Measurements from ENCODE around the gene CFDP1.

Gene CFDP1

DNA sequence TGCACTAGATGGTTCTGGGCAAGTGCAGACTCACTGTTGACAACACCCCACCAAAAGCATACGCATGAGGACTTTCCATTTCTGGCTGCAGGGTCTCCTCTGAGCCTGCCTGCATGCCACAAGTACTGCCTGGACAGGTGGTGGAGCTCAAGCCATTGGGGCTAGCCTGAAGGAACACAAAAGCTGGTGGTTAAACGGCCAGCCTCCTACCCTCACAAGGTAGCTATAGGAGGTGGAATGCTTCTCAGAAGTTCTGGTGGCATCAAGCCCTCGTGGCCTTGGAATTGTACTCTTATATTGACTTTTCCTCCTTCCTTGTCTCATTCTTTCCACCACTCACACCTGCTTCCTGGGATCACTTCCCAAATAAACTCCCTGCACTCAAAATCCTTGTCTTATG lies 125.3 kb downstream of the CFDP1 start:
- H3K4me1 ChIP-seq, result peaks cover 0 to 51% (median 28%) of the 10 kb centered on the region in 4 donors
- intact Hi-C loops (cut with DNase I; ENCODE audit: low total_unique reads), result no loop called here

DNA sequence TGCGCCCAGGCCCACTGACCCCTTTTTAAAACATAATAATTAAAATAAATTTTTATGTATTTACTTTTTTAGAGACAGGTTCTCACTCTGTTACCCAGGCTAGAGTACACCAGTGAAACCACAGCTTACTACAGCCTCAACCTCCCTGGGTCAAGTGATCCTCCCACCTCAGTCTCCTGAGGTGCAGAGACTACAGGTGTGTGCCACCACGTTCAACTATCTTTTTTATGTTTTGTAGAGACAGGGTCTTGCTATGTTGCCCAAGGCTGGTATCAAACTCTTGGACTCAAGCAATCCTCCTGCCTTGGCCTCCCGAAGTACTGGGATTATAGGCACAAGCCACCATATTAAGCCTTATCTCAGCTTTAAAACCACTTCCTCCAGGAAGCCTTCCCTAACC lies 125.8 kb downstream of the CFDP1 start:
- H3K9me3 ChIP-seq, result no peaks in the 10 kb centered on the region
- peaks cover 0 to 10% (median 6%) of the 10 kb centered on the region in 3 donors for H3K36me3 ChIP-seq
- no peak overlapping the region for H3K27ac ChIP-seq
- no peaks in the 10 kb centered on the region for H3K27me3 ChIP-seq
- intact Hi-C loops (cut with DNase I; ENCODE audit: low total_unique reads), result no loop called here
- TF ChIP-seq, protein P1, sequence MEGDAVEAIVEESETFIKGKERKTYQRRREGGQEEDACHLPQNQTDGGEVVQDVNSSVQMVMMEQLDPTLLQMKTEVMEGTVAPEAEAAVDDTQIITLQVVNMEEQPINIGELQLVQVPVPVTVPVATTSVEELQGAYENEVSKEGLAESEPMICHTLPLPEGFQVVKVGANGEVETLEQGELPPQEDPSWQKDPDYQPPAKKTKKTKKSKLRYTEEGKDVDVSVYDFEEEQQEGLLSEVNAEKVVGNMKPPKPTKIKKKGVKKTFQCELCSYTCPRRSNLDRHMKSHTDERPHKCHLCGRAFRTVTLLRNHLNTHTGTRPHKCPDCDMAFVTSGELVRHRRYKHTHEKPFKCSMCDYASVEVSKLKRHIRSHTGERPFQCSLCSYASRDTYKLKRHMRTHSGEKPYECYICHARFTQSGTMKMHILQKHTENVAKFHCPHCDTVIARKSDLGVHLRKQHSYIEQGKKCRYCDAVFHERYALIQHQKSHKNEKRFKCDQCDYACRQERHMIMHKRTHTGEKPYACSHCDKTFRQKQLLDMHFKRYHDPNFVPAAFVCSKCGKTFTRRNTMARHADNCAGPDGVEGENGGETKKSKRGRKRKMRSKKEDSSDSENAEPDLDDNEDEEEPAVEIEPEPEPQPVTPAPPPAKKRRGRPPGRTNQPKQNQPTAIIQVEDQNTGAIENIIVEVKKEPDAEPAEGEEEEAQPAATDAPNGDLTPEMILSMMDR (IDR thresholded peaks at IDR 0.05), result no peak
- no peak overlapping the region for H3K4me3 ChIP-seq
- no peak for DNase-seq
- peaks cover 0 to 51% (median 28%) of the 10 kb centered on the region in 4 donors for H3K4me1 ChIP-seq

More for the DNA sequence above, 125.3 kb downstream of the CFDP1 start:
- TF ChIP-seq, protein P1 (IDR thresholded peaks at IDR 0.05), result no peak
- H3K27ac ChIP-seq, result no peak overlapping the region
- H3K4me3 ChIP-seq, result no peak overlapping the region
- no peaks in the 10 kb centered on the region for H3K9me3 ChIP-seq
- H3K36me3 ChIP-seq, result peaks cover 0 to 5% (median under 1%) of the 10 kb centered on the region in 3 donors
- H3K27me3 ChIP-seq, result no peaks in the 10 kb centered on the region
- DNase-seq, result no peak

DNA sequence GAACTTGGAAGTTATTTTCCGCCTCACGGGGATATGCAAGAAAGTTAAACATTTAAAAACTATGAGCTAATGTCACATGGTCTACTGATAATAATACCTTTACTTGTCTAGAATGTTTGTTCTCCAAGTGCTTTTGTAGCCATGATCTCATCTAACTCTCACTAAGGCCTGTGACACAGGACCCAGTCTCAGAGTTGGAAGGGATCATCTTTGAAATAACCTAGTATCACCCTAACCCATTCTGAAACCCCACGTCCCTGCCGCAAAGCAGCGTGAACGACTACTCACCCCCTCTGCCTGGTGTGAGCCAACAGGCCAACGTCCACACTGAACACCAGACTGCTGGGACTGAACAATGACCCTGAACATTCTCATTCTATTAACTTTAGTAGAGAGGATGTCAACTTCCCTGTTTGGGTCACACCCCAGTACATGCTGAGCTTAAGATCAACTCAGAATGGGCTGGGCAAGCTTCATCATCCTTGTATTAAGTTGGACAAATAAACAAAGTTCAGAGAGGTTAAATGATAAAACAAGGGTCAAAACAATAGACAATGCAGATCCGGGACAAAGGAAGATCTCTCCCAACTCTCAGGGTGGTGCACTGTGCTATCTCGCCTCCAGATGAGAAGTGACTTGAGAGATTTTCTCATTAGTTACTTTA lies 127.1 kb downstream of the CFDP1 start:
- TF ChIP-seq, protein P1 (IDR thresholded peaks at IDR 0.05), result no peak
- Histone ChIP-seq H3K36me3 (peaks cover 1 to 20% (median 10%) of the 10 kb centered on the region in 3 donors), H3K9me3 (no peaks in the 10 kb centered on the region), H3K27me3 (no peaks in the 10 kb centered on the region), H3K4me1 (peaks cover 0 to 41% (median 24%) of the 10 kb centered on the region in 4 donors), H3K4me3 (no peak overlapping the region), H3K27ac (peak overlapping the region; percentile 74 to 75)
- intact Hi-C loops (cut with DNase I; ENCODE audit: low total_unique reads), result no loop called here
- DNase-seq, result no peak

DNA sequence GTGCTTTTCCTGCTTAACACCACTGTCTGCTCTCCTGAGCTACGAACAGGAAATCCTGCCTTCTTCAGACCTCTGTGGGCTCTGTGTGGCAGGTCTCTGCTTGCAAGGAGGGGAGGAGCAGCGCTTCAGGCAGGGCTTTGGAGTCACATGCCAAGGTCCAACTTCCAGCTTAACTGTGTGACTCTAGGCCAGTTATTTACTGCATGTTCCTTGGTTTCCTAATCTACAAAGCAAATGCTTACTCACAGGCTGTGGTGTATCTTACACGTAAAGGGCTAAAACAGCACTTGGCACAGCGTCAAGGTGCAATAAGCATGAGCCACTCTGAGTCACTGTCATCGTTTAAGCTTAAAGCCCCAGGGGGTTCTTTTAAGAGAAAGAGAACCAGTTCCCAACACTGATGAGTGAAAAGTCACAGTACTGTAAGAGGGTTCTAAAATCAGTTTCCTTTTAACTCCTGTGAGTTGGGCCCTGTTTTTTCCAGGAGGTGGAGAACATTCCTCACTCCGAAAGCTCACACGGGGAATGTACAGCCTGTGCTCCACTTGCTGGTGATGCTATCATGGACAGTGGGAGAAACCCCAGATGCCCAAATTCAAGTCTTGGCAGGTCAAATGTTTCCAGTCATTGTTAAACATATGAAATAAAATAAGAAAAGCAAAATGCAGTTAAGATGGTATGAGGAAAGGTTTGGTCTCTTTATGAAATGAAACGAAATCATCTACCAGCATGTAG lies 127.8 kb downstream of the CFDP1 start:
- peak; percentile 90 to 91 for DNase-seq
- H3K4me1 ChIP-seq, result peaks cover 0 to 34% (median 22%) of the 10 kb centered on the region in 4 donors

DNA sequence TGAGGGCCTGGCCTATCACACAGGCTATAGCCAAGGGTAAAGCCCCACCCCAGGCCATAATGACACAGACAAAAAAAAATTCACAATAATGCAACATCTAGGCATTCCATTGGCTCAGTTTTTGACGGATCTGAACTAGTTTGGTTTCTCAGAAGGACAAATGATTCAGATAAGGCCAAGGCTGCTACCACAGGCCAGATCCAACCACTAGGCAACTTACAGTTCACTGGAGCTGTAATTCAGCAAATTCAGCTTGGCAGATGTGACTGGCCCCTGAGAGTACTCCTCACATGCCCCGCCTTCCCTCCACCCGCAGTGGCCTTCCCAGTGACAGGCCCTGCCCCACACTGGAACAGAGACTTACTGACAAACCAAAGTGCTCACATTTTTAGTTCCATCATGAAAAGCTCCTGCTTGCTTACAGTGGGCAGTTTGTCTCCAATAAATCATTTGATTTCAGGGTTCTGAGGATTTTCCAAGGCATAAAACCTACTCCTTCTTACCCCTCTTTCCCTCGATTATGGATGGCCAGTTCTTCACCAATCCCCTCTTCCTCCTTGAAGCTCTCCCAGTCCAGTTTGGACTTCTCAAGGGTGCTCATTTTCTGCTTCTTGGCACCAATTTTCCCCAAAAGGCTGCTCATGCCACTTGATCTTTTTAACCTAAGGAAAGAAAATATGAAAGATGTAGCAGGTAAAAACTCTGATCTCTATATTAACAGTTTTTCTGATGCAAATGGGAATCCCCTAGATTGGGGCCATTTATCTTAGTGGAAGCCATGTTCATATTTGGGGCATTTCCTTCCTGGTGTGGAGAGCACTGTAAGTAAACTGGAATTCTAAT lies 128.6 kb downstream of the CFDP1 start:
- Histone ChIP-seq H3K4me3 (no peak overlapping the region), H3K4me1 (peaks cover 0 to 27% (median 22%) of the 10 kb centered on the region in 4 donors), H3K9me3 (no peaks in the 10 kb centered on the region), H3K27me3 (no peaks in the 10 kb centered on the region), H3K27ac (peak overlapping the region; percentile 74 to 75), H3K36me3 (peaks cover 9 to 35% (median 24%) of the 10 kb centered on the region in 3 donors)
- intact Hi-C loops (cut with DNase I; ENCODE audit: low total_unique reads), result no loop called here
- peak; percentile 56 to 74 for DNase-seq
- TF ChIP-seq, protein P1 (IDR thresholded peaks at IDR 0.05), result no peak

More for the DNA sequence above, 127.8 kb downstream of the CFDP1 start:
- Histone ChIP-seq H3K27me3 (no peaks in the 10 kb centered on the region), H3K36me3 (peaks cover 8 to 27% (median 16%) of the 10 kb centered on the region in 3 donors), H3K9me3 (no peaks in the 10 kb centered on the region), H3K4me3 (no peak overlapping the region), H3K27ac (peak overlapping the region; percentile 74 to 75)
- TF ChIP-seq, protein P1 (IDR thresholded peaks at IDR 0.05), result no peak
- intact Hi-C loops (cut with DNase I; ENCODE audit: low total_unique reads), result no loop called here

Measured in tibial artery (tissue), 4 donors.